IMR-90 (cell line): ENCODE results near the gene FOXP4.

Source experiments
- FOS ChIP-seq: fragments of 150-350 bp; IDR thresholded peaks from 2 replicates; pipeline ENCODE4 v1.6.1; 2016; ENCODE audit warnings: low read depth, low read length
- RAD21 ChIP-seq: IDR thresholded peaks from 2 replicates; pipeline ENCODE4 v1.6.1; 2012; ENCODE audit warnings: low read length, improper control_type of control experiment
- SMC3 ChIP-seq: fragments of 150-350 bp; IDR thresholded peaks from 2 replicates; pipeline ENCODE4 v1.6.1; 2016; ENCODE audit warnings: low read depth, mild to moderate bottlenecking, antibody characterized with exemption, low read length, moderate library complexity
- TF ChIP-seq, protein P1 (sequence below): conservative IDR thresholded peaks from 2 replicates; pipeline ENCODE4 v1.5.1; 2012; ENCODE audit warnings: mild to moderate bottlenecking, low read depth, low read length, improper control_type of control experiment

DNA sequence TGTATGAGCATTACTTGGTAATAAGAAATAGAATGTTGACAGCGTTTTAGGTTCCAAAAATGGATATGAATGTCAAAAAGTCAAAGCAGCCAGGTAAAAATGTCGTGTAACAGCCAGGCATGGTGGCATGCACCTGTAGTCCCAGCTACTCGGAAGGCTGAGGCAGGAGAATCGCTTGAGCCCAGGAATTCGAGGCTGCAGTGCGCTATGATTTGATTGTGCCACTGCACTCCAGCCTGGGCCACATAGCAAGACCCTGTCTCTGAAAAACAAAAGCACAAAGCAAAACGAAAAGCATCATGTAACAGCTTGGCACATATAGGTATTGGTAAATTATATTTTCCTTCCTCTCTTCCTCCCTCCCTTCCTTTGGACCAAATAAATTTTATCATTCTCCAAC lies 16.2 kb upstream of the FOXP4 start:
- TF ChIP-seq RAD21 (no peak), FOS (no peak), SMC3 (no peak)
- TF ChIP-seq, protein P1, sequence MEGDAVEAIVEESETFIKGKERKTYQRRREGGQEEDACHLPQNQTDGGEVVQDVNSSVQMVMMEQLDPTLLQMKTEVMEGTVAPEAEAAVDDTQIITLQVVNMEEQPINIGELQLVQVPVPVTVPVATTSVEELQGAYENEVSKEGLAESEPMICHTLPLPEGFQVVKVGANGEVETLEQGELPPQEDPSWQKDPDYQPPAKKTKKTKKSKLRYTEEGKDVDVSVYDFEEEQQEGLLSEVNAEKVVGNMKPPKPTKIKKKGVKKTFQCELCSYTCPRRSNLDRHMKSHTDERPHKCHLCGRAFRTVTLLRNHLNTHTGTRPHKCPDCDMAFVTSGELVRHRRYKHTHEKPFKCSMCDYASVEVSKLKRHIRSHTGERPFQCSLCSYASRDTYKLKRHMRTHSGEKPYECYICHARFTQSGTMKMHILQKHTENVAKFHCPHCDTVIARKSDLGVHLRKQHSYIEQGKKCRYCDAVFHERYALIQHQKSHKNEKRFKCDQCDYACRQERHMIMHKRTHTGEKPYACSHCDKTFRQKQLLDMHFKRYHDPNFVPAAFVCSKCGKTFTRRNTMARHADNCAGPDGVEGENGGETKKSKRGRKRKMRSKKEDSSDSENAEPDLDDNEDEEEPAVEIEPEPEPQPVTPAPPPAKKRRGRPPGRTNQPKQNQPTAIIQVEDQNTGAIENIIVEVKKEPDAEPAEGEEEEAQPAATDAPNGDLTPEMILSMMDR, result no peak
